ENCODE measurements around the gene UROC1. TPM values are rescaled to one million over a fixed set of nuclear protein-coding genes. Genes with fewer than 3 reads are reported as not detected.

Gene UROC1
- total RNA-seq, 2 donors from 2014 or later, result 0.17 TPM; not detected in 1

DNA sequence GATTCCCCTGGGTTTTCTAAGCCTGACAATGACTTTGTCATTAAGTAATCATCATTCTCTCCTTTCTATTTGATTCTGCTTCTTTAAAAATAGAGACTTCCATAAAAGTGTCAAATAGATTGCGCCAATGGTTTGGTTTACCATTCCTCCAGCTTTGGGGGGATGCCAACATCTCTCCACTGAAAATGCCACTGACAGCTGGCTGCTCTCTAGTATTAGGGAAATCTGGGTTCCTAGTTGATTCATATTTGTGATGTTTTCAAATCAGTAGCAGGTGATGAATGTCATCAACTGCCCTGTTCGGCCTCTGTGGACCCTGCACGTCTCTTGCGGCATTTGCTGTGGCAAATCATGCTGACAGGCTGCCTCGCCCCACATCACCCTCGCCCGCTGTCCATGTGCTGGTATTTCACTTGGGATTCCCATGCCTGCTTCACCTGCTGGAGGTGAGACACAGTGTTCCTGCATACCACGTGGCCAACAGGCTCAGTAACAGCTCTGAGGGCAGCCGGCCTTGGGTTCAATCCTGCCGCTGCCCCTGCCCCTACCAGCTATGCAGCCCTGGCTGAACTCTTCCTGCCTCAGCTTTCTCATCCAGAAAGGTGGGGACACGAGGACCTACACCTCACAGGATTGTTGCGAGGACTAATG, 70.0 kb downstream of the UROC1 start:
- no peak for DNase-seq (ENCODE audit: low spot score)
- H3K4me1 ChIP-seq (replicated peaks), result no peaks in the 10 kb centered on the region
- intact Hi-C loops (cut with DNase I), result no loop called here
- WGBS, result 61% methylated on average over 12 of the region's 12 CpGs
- no peaks in the 10 kb centered on the region for H3K27me3 ChIP-seq (replicated peaks; ENCODE audit: insufficient read depth)
- H3K4me3 ChIP-seq, result no peak overlapping the region
- no peaks in the 10 kb centered on the region for H3K9me3 ChIP-seq
- no peaks in the 10 kb centered on the region for H3K36me3 ChIP-seq
- no peak overlapping the region for H3K27ac ChIP-seq
- TF ChIP-seq POLR2AphosphoS5 (IDR thresholded peaks at IDR 0.05) (no peak), CTCF (IDR thresholded peaks at IDR 0.05) (no peak), POLR2A (IDR thresholded peaks at IDR 0.05) (no peak)

DNA sequence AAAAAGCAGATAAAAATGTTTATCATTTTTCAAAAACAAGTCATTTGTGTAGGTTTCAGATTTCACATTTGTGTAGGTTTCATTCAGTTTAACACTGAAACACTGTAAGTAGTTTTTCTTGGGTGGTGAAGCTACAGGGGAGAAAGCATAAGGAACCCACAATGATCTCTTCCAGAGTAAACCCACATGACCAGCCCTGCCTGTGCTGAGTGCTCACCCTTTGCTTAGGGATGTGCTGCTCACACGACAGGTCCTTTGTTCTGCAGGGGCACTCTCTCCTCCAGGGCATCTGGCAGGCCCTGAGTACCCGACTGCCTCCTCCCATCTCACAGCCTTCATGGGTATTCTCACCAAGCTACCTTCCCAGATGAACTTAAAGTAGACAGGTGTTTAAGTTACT, 70.8 kb downstream of the UROC1 start:
- H3K36me3 ChIP-seq, result no peaks in the 10 kb centered on the region
- intact Hi-C loops (cut with DNase I), result no loop called here
- no peaks in the 10 kb centered on the region for H3K27me3 ChIP-seq (replicated peaks; ENCODE audit: insufficient read depth)
- H3K9me3 ChIP-seq, result no peaks in the 10 kb centered on the region
- H3K27ac ChIP-seq, result no peak overlapping the region
- H3K4me3 ChIP-seq, result no peak overlapping the region
- TF ChIP-seq POLR2A (IDR thresholded peaks at IDR 0.05) (no peak), CTCF (IDR thresholded peaks at IDR 0.05) (no peak), POLR2AphosphoS5 (IDR thresholded peaks at IDR 0.05) (no peak)
- H3K4me1 ChIP-seq (replicated peaks), result no peaks in the 10 kb centered on the region
- DNase-seq (ENCODE audit: low spot score), result no peak
- 48% methylated on average over 2 of the region's 2 CpGs for WGBS

DNA sequence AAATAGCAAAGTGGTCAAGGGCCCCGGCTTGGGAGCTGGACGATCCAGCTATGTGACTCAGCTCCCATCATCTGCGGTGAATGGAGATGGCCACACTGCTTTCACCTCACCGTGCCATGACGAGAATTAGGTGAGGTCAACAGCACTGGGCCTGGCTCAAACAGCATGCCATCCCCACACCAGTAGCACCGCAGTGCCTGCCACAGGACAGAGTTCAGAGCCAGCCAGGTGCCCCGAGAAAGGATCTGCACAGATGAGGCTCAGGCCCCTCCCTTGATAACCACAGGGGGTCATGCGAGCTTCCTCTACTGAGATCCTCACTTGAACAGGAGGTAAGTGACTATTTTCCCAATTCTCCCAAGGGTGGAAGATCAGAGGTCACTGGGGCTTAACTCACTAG, 71.3 kb downstream of the UROC1 start:
- Histone ChIP-seq H3K36me3 (no peaks in the 10 kb centered on the region), H3K9me3 (no peaks in the 10 kb centered on the region), H3K27ac (no peak overlapping the region), H3K4me1 (replicated peaks) (no peaks in the 10 kb centered on the region), H3K4me3 (no peak overlapping the region), H3K27me3 (replicated peaks; ENCODE audit: insufficient read depth) (no peaks in the 10 kb centered on the region)
- no peak for DNase-seq (ENCODE audit: low spot score)
- TF ChIP-seq POLR2A (IDR thresholded peaks at IDR 0.05), result no peak
- no peak for TF ChIP-seq POLR2AphosphoS5 (IDR thresholded peaks at IDR 0.05)
- TF ChIP-seq CTCF (IDR thresholded peaks at IDR 0.05), result no peak
- intact Hi-C loops (cut with DNase I), result no loop called here
- 90% methylated on average over 8 of the region's 8 CpGs for WGBS

DNA sequence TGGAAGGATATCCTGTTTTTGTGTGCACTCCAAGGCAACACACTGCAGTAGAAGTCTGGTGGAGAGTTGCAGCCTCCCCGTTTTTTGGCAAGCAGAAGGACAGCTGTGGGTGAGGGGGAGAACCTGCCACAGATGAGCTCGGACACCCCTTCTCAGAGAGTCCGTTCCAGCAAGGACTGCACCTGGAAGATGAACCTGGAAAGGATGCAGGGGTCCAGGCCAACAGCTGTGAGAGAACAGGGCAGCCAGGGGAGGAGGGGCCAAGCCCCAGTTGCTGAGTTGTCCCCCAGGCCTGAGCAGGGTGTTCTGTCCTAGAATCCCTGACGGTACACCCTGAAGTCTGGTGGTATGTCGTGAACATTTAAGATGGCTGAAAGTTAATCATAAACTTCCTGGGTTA, 72.1 kb downstream of the UROC1 start:
- TF ChIP-seq POLR2A (IDR thresholded peaks at IDR 0.05) (no peak), POLR2AphosphoS5 (IDR thresholded peaks at IDR 0.05) (no peak), CTCF (IDR thresholded peaks at IDR 0.05) (no peak)
- H3K9me3 ChIP-seq, result no peaks in the 10 kb centered on the region
- DNase-seq (ENCODE audit: low spot score), result no peak
- intact Hi-C loops (cut with DNase I), result no loop called here
- H3K36me3 ChIP-seq, result no peaks in the 10 kb centered on the region
- H3K27ac ChIP-seq, result no peak overlapping the region
- H3K27me3 ChIP-seq (replicated peaks; ENCODE audit: insufficient read depth), result no peaks in the 10 kb centered on the region
- WGBS, result 49% methylated on average over 5 of the region's 5 CpGs
- H3K4me3 ChIP-seq, result no peak overlapping the region
- H3K4me1 ChIP-seq (replicated peaks), result no peaks in the 10 kb centered on the region

DNA sequence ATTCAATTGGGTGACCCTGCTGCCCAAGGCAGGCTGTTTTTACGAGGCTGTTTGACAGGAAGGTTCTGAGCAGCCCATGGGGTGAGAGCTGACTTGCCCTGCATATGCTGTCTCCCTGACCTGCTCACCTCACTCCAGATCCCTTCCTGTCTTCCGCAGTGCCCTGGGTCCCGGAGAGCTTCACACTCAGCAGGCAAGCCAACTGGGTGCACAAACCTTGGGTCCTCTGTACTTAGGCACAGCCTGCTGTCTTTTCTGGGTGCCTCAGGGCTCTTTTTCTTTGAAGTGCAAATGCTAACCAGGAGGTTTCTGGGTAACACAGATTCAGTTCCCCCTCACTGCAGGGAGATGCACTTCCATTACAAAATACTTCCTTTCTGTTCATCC, 74.7 kb downstream of the UROC1 start:
- Histone ChIP-seq H3K9me3 (no peaks in the 10 kb centered on the region), H3K36me3 (no peaks in the 10 kb centered on the region), H3K4me1 (replicated peaks) (no peaks in the 10 kb centered on the region), H3K4me3 (no peak overlapping the region), H3K27ac (no peak overlapping the region), H3K27me3 (replicated peaks; ENCODE audit: insufficient read depth) (no peaks in the 10 kb centered on the region)
- intact Hi-C loops (cut with DNase I), result no loop called here
- WGBS, result 82% methylated on average over 3 of the region's 3 CpGs
- TF ChIP-seq CTCF (IDR thresholded peaks at IDR 0.05) (no peak), POLR2AphosphoS5 (IDR thresholded peaks at IDR 0.05) (no peak), POLR2A (IDR thresholded peaks at IDR 0.05) (no peak)
- DNase-seq (ENCODE audit: low spot score), result no peak

All from prostate gland (tissue), 2 donors.